ENCODE results near the gene ZNF592. TPM values are rescaled to one million over a fixed set of nuclear protein-coding genes. Genes with fewer than 3 reads are reported as not detected.

ZNF592 gene
- total and polyA plus RNA-seq, 2 of the 13 experiments (the other 11 are each of a cell fraction or from before 2014, with no cell fraction given), result 8.2 to 9.8 TPM

DNA sequence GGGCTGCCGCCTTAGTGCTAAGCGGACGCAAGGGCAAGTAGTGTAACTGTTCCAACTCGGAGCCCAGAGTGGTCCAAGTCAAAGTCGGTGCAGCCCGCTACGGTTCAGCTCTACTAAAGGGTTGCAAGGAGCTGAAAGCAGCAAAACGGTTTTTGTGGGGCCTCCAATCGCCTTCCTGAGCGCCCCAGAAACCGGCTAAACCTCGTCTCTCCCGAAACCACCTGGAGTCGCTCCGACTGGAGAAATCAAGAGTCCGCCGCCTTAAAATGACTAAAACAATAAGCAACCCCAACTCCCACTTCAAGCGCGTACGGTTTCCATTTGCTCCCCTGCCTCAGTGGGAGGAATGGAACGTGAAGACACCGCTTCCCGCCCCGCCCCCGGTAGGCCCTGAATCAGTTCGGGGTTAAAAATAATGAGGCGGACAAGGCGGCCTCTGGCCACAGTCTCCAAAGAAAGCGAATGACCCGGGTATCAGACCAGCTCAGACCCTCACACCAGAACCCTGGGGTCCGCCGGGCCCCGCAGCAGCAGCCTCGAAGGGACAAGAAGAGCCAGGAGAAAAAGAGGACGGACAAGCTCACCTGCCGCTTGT, 32.9 kb upstream of the ZNF592 start (continued):
- TF ChIP-seq, protein P1, sequence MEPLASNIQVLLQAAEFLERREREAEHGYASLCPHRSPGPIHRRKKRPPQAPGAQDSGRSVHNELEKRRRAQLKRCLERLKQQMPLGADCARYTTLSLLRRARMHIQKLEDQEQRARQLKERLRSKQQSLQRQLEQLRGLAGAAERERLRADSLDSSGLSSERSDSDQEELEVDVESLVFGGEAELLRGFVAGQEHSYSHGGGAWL (CRISPR knock-in tag; IDR thresholded peaks at IDR 0.05), result no peak
- TF ChIP-seq ZNF101 (CRISPR knock-in tag; IDR thresholded peaks at IDR 0.05; ENCODE audit: borderline replicate concordance, low read depth) (no peak), ZNF781 (CRISPR knock-in tag; IDR thresholded peaks at IDR 0.05; ENCODE audit: borderline replicate concordance, not compliant biosample characterization) (no peak), ZNF446 (CRISPR knock-in tag; IDR thresholded peaks at IDR 0.05) (0 out of 2 replicates have a peak, but pooled peaks have one; percentile 50), ZNF792 (CRISPR knock-in tag; IDR thresholded peaks at IDR 0.05) (no peak), ZNF713 (CRISPR knock-in tag; IDR thresholded peaks at IDR 0.05) (no peak), ZMYM4 (CRISPR knock-in tag; IDR thresholded peaks at IDR 0.05) (no peak), ZNF569 (CRISPR knock-in tag; IDR thresholded peaks at IDR 0.05; ENCODE audit: borderline replicate concordance) (0 out of 2 replicates have a peak, but pooled peaks have one; percentile 18), TBX2 (CRISPR knock-in tag; IDR thresholded peaks at IDR 0.05; ENCODE audit: borderline replicate concordance) (no peak), MIER2 (CRISPR knock-in tag; IDR thresholded peaks at IDR 0.05) (no peak), SALL2 (CRISPR knock-in tag; IDR thresholded peaks at IDR 0.05) (no peak), ZFP82 (CRISPR knock-in tag; IDR thresholded peaks at IDR 0.05; ENCODE audit: borderline replicate concordance) (0 out of 2 replicates have a peak, but pooled peaks have one; percentile 54), NCOA5 (CRISPR knock-in tag; IDR thresholded peaks at IDR 0.05) (no peak), YEATS2 (CRISPR knock-in tag; IDR thresholded peaks at IDR 0.05; ENCODE audit: borderline replicate concordance) (no peak), ETV6 (CRISPR knock-in tag; conservative IDR thresholded peaks at IDR 0.05) (no peak), ZFX (CRISPR knock-in tag; IDR thresholded peaks at IDR 0.05; ENCODE audit: low read depth) (no peak), ARID2 (CRISPR knock-in tag; IDR thresholded peaks at IDR 0.05; ENCODE audit: borderline replicate concordance) (no peak)
- TF ChIP-seq, protein P2, sequence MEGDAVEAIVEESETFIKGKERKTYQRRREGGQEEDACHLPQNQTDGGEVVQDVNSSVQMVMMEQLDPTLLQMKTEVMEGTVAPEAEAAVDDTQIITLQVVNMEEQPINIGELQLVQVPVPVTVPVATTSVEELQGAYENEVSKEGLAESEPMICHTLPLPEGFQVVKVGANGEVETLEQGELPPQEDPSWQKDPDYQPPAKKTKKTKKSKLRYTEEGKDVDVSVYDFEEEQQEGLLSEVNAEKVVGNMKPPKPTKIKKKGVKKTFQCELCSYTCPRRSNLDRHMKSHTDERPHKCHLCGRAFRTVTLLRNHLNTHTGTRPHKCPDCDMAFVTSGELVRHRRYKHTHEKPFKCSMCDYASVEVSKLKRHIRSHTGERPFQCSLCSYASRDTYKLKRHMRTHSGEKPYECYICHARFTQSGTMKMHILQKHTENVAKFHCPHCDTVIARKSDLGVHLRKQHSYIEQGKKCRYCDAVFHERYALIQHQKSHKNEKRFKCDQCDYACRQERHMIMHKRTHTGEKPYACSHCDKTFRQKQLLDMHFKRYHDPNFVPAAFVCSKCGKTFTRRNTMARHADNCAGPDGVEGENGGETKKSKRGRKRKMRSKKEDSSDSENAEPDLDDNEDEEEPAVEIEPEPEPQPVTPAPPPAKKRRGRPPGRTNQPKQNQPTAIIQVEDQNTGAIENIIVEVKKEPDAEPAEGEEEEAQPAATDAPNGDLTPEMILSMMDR (CRISPR knock-in tag; IDR thresholded peaks at IDR 0.05), result no peak
- TF ChIP-seq, protein P3, sequence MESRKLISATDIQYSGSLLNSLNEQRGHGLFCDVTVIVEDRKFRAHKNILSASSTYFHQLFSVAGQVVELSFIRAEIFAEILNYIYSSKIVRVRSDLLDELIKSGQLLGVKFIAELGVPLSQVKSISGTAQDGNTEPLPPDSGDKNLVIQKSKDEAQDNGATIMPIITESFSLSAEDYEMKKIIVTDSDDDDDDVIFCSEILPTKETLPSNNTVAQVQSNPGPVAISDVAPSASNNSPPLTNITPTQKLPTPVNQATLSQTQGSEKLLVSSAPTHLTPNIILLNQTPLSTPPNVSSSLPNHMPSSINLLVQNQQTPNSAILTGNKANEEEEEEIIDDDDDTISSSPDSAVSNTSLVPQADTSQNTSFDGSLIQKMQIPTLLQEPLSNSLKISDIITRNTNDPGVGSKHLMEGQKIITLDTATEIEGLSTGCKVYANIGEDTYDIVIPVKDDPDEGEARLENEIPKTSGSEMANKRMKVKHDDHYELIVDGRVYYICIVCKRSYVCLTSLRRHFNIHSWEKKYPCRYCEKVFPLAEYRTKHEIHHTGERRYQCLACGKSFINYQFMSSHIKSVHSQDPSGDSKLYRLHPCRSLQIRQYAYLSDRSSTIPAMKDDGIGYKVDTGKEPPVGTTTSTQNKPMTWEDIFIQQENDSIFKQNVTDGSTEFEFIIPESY (CRISPR knock-in tag; IDR thresholded peaks at IDR 0.05), result no peak
- TF ChIP-seq, protein P4, sequence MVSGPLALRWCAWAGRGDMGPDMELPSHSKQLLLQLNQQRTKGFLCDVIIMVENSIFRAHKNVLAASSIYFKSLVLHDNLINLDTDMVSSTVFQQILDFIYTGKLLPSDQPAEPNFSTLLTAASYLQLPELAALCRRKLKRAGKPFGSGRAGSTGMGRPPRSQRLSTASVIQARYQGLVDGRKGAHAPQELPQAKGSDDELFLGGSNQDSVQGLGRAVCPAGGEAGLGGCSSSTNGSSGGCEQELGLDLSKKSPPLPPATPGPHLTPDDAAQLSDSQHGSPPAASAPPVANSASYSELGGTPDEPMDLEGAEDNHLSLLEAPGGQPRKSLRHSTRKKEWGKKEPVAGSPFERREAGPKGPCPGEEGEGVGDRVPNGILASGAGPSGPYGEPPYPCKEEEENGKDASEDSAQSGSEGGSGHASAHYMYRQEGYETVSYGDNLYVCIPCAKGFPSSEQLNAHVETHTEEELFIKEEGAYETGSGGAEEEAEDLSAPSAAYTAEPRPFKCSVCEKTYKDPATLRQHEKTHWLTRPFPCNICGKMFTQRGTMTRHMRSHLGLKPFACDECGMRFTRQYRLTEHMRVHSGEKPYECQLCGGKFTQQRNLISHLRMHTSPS (CRISPR knock-in tag; IDR thresholded peaks at IDR 0.05; ENCODE audit: low read depth), result no peak
- TF ChIP-seq, protein P5, sequence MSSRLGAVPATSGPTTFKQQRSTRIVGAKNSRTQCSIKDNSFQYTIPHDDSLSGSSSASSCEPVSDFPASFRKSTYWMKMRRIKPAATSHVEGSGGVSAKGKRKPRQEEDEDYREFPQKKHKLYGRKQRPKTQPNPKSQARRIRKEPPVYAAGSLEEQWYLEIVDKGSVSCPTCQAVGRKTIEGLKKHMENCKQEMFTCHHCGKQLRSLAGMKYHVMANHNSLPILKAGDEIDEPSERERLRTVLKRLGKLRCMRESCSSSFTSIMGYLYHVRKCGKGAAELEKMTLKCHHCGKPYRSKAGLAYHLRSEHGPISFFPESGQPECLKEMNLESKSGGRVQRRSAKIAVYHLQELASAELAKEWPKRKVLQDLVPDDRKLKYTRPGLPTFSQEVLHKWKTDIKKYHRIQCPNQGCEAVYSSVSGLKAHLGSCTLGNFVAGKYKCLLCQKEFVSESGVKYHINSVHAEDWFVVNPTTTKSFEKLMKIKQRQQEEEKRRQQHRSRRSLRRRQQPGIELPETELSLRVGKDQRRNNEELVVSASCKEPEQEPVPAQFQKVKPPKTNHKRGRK (CRISPR knock-in tag; IDR thresholded peaks at IDR 0.05), result no peak
